HEK293 (cell line): ENCODE data around the gene TNP2.

Experiments
- CTCF ChIA-PET: fragments of 350-600 bp; formaldehyde crosslinking; extraction: SDS; loops from one replicate; lab custom pipeline; 2021; ENCODE audit warnings: antibody characterized with exemption; lab: Yijun Ruan, JAX
- POLR2A ChIA-PET: fragments of 300-600 bp; formaldehyde crosslinking; extraction: SDS; loops from one replicate; lab custom pipeline; 2020; ENCODE audit warnings: antibody characterized with exemption, inconsistent platforms; lab: Yijun Ruan, JAX
- H3K27ac ChIP-seq: fragments of 200-500 bp; sonication (Bioruptor generic); 2 replicates; pipeline ENCODE4 v1.5.1; 2014; ENCODE audit warnings: low read depth, low read length, control low read depth, inconsistent platforms; ENCODE audit errors: extremely low read depth
- H3K36me3 ChIP-seq, 2 experiments: fragments of 200-500 bp in 1 of 2; sonication (Bioruptor generic) in 1 of 2; 1 replicate in 1 of 2; 2 replicates in 1 of 2; pipeline ENCODE4 v1.5.1; 2014 to 2017; ENCODE audit warnings: inconsistent platforms in 2 of 2, low read length in 2 of 2; ENCODE audit not compliant: control insufficient read depth in 2 of 2, insufficient read depth in 1 of 2
- H3K4me1 ChIP-seq: fragments of 200-500 bp; sonication (Bioruptor generic); 2 replicates; pipeline ENCODE4 v1.5.1; 2014; ENCODE audit warnings: mild to moderate bottlenecking, low read length, inconsistent platforms; ENCODE audit not compliant: control insufficient read depth, insufficient read depth
- H3K4me3 ChIP-seq: 2 replicates; pipeline ENCODE4 v1.5.1; 2011; ENCODE audit warnings: low read depth, mild to moderate bottlenecking, control low read depth, low read length, moderate library complexity
- H3K9me3 ChIP-seq: fragments of 200-500 bp; sonication (Bioruptor generic); 2 replicates; pipeline ENCODE4 v1.5.1; 2014; ENCODE audit warnings: low read depth, low read length, inconsistent platforms; ENCODE audit not compliant: control insufficient read depth, insufficient read depth
- FEZF1 ChIP-seq: fragments of 450-650 bp; formaldehyde crosslinking; IDR thresholded peaks from 2 replicates; pipeline ENCODE4 v1.5.1; 2016; ENCODE audit warnings: missing biosample characterization, missing genetic modification characterization
- INSM2 ChIP-seq: fragments of 450-650 bp; formaldehyde crosslinking; IDR thresholded peaks from 2 replicates; pipeline ENCODE4 v1.5.1; 2016; ENCODE audit warnings: missing biosample characterization, missing genetic modification characterization
- MZF1 ChIP-seq: fragments of 450-650 bp; formaldehyde crosslinking; IDR thresholded peaks from 2 replicates; pipeline ENCODE4 v1.5.1; 2017; ENCODE audit warnings: missing biosample characterization, missing genetic modification characterization, borderline replicate concordance
- OSR2 ChIP-seq: fragments of 450-650 bp; formaldehyde crosslinking; IDR thresholded peaks from 2 replicates; pipeline ENCODE4 v1.5.1; 2016; ENCODE audit warnings: missing biosample characterization, missing genetic modification characterization
- SP3 ChIP-seq: fragments of 450-650 bp; formaldehyde crosslinking; IDR thresholded peaks from 2 replicates; pipeline ENCODE4 v1.5.1; 2016; ENCODE audit warnings: missing biosample characterization, missing genetic modification characterization
- WT1 ChIP-seq: fragments of 450-650 bp; formaldehyde crosslinking; IDR thresholded peaks from 2 replicates; pipeline ENCODE4 v1.5.1; 2016; ENCODE audit warnings: missing biosample characterization, missing genetic modification characterization
- ZBTB44 ChIP-seq: fragments of 450-650 bp; IDR thresholded peaks from 2 replicates; pipeline ENCODE4 v1.5.1; 2018; ENCODE audit warnings: missing biosample characterization, mild to moderate bottlenecking, missing genetic modification characterization
- ZBTB7A ChIP-seq: fragments of 450-650 bp; formaldehyde crosslinking; IDR thresholded peaks from 2 replicates; pipeline ENCODE4 v1.5.1; 2016; ENCODE audit warnings: low read depth, missing biosample characterization, missing genetic modification characterization
- ZFP3 ChIP-seq: fragments of 450-650 bp; formaldehyde crosslinking; IDR thresholded peaks from 2 replicates; pipeline ENCODE4 v1.5.1; 2016; ENCODE audit warnings: low read depth, missing biosample characterization, missing genetic modification characterization
- ZFP69B ChIP-seq: fragments of 450-650 bp; formaldehyde crosslinking; IDR thresholded peaks from 2 replicates; pipeline ENCODE4 v1.5.1; 2016; ENCODE audit warnings: missing biosample characterization, missing genetic modification characterization
- ZNF114 ChIP-seq: fragments of 450-650 bp; formaldehyde crosslinking; IDR thresholded peaks from 2 replicates; pipeline ENCODE4 v1.5.0; 2017; ENCODE audit warnings: missing biosample characterization, missing genetic modification characterization
- ZNF174 ChIP-seq: fragments of 450-650 bp; formaldehyde crosslinking; IDR thresholded peaks from 2 replicates; pipeline ENCODE4 v1.5.0; 2017; ENCODE audit warnings: missing biosample characterization, mild to moderate bottlenecking, missing genetic modification characterization
- ZNF362 ChIP-seq: fragments of 450-650 bp; formaldehyde crosslinking; IDR thresholded peaks from 2 replicates; pipeline ENCODE4 v1.5.1; 2016; ENCODE audit warnings: missing biosample characterization, missing genetic modification characterization
- ZNF366 ChIP-seq: fragments of 450-650 bp; formaldehyde crosslinking; conservative IDR thresholded peaks from 2 replicates; pipeline ENCODE4 v1.5.1; 2016; ENCODE audit warnings: missing biosample characterization, missing genetic modification characterization
- ZNF513 ChIP-seq: fragments of 450-650 bp; IDR thresholded peaks from 2 replicates; pipeline ENCODE4 v1.5.1; 2018; ENCODE audit warnings: missing biosample characterization, missing genetic modification characterization
- ZNF596 ChIP-seq: fragments of 450-650 bp; IDR thresholded peaks from 2 replicates; pipeline ENCODE4 v1.5.0; 2018; ENCODE audit warnings: missing biosample characterization, mild to moderate bottlenecking, missing genetic modification characterization, moderate library complexity
- ZNF600 ChIP-seq: fragments of 450-650 bp; formaldehyde crosslinking; IDR thresholded peaks from 2 replicates; pipeline ENCODE4 v1.5.1; 2016; ENCODE audit warnings: missing biosample characterization, missing genetic modification characterization
- ZNF664 ChIP-seq: fragments of 450-650 bp; formaldehyde crosslinking; IDR thresholded peaks from 2 replicates; pipeline ENCODE4 v1.5.1; 2016; ENCODE audit warnings: missing biosample characterization, missing genetic modification characterization
- ZNF701 ChIP-seq: fragments of 450-650 bp; formaldehyde crosslinking; IDR thresholded peaks from 2 replicates; pipeline ENCODE4 v1.5.1; 2016; ENCODE audit warnings: missing biosample characterization, missing genetic modification characterization
- ZNF837 ChIP-seq: fragments of 450-650 bp; formaldehyde crosslinking; IDR thresholded peaks from 2 replicates; pipeline ENCODE4 v1.5.1; 2016; ENCODE audit warnings: missing biosample characterization, missing genetic modification characterization

TNP2 gene

GRCh38 chr16:11271610-11272009 lies 2.5 kb upstream of the TNP2 start:
- ChIA-PET CTCF (interaction anchor here (0.6 kb wide), 1 partner anchor 133 kb away, joined by 3 read pairs; no protein-coding TSS in a partner anchor), POLR2A (no interaction called here)
- Histone ChIP-seq H3K36me3 (no peaks in the 10 kb centered on the region), H3K27ac (no peak overlapping the region), H3K9me3 (no peaks in the 10 kb centered on the region), H3K4me3 (no peak overlapping the region), H3K4me1 (peaks cover 5% of the 10 kb centered on the region)
- TF ChIP-seq OSR2 (no peak), INSM2 (no peak), ZNF366 (no peak), WT1 (tag by site-specific recombination) (no peak), ZFP3 (no peak), ZNF114 (tag by site-specific recombination) (no peak), ZNF837 (tag by site-specific recombination) (no peak), ZFP69B (tag by site-specific recombination) (no peak)

- POLR2A ChIA-PET, result interaction anchor here (0.7 kb wide), 1 partner anchor 15 kb away, joined by 3 read pairs; the partner anchor contains the start of gene SOCS1
- Histone ChIP-seq H3K4me3 (no peak overlapping the region), H3K9me3 (no peaks in the 10 kb centered on the region), H3K4me1 (peaks cover 5% of the 10 kb centered on the region), H3K27ac (no peak overlapping the region), H3K36me3 (no peaks in the 10 kb centered on the region)
- CTCF ChIA-PET, result interaction anchor here (0.6 to 1.0 kb wide), 3 partner anchors 12 to 307 kb away, joined by 3 to 5 read pairs (median 3); no protein-coding TSS in a partner anchor
- TF ChIP-seq MZF1 (tag by site-specific recombination) (no peak), ZNF174 (no peak), ZBTB44 (no peak), ZBTB7A (tag by site-specific recombination) (no peak), ZNF664 (tag by site-specific recombination) (no peak), ZNF362 (no peak), ZNF701 (tag by site-specific recombination) (no peak), ZNF600 (tag by site-specific recombination) (no peak), ZNF513 (no peak), SP3 (tag by site-specific recombination) (no peak), ZNF596 (tag by site-specific recombination) (no peak), FEZF1 (tag by site-specific recombination) (no peak)
Measured at GRCh38 chr16:11270602-11271162, 1.6 kb upstream of the TNP2 start.
